HEK293 (cell line): ENCODE data around the gene MCM6.

Experiments used
- ZBTB17 ChIP-seq: fragments of 450-650 bp; formaldehyde crosslinking; IDR thresholded peaks from 2 replicates; pipeline ENCODE4 v1.5.1; 2016; ENCODE audit warnings: missing biosample characterization, missing genetic modification characterization
- ZBTB44 ChIP-seq: fragments of 450-650 bp; IDR thresholded peaks from 2 replicates; pipeline ENCODE4 v1.5.1; 2018; ENCODE audit warnings: missing biosample characterization, mild to moderate bottlenecking, missing genetic modification characterization
- ZBTB8A ChIP-seq: fragments of 450-650 bp; formaldehyde crosslinking; IDR thresholded peaks from 2 replicates; pipeline ENCODE4 v1.5.1; 2016; ENCODE audit warnings: missing biosample characterization, missing genetic modification characterization
- ZNF404 ChIP-seq: fragments of 450-650 bp; formaldehyde crosslinking; IDR thresholded peaks from 2 replicates; pipeline ENCODE4 v1.5.1; 2017; ENCODE audit warnings: missing biosample characterization, missing genetic modification characterization
- ZNF510 ChIP-seq: fragments of 450-650 bp; formaldehyde crosslinking; IDR thresholded peaks from 2 replicates; pipeline ENCODE4 v1.5.1; 2018; ENCODE audit warnings: mild to moderate bottlenecking, missing genetic modification characterization, missing biosample characterization; ENCODE audit not compliant: insufficient replicate concordance
- ZNF544 ChIP-seq: fragments of 450-650 bp; formaldehyde crosslinking; IDR thresholded peaks from 2 replicates; pipeline ENCODE4 v1.5.0; 2017; ENCODE audit warnings: missing biosample characterization, missing genetic modification characterization
- ZNF785 ChIP-seq: fragments of 450-650 bp; formaldehyde crosslinking; IDR thresholded peaks from 2 replicates; pipeline ENCODE4 v1.5.1; 2016; ENCODE audit warnings: missing biosample characterization, missing genetic modification characterization

GRCh38 chr2:135862718-135863117, 13.5 kb downstream of the MCM6 start:
- TF ChIP-seq ZBTB17 (no peak), ZBTB8A (tag by site-specific recombination) (no peak), ZNF404 (tag by site-specific recombination) (no peak), ZNF510 (no peak), ZNF785 (tag by site-specific recombination) (no peak), ZBTB44 (tag by site-specific recombination) (no peak), ZNF544 (tag by site-specific recombination) (no peak)
